GM19099 (cell line): ENCODE measurements around the gene ORC3.

Source experiments
- POLR2A ChIP-seq: IDR thresholded peaks from 3 replicates; pipeline ENCODE4 v1.6.1; 2011; ENCODE audit warnings: low read depth; ENCODE audit not compliant: insufficient read length; ENCODE audit errors: extremely low read depth

ORC3 gene

DNA sequence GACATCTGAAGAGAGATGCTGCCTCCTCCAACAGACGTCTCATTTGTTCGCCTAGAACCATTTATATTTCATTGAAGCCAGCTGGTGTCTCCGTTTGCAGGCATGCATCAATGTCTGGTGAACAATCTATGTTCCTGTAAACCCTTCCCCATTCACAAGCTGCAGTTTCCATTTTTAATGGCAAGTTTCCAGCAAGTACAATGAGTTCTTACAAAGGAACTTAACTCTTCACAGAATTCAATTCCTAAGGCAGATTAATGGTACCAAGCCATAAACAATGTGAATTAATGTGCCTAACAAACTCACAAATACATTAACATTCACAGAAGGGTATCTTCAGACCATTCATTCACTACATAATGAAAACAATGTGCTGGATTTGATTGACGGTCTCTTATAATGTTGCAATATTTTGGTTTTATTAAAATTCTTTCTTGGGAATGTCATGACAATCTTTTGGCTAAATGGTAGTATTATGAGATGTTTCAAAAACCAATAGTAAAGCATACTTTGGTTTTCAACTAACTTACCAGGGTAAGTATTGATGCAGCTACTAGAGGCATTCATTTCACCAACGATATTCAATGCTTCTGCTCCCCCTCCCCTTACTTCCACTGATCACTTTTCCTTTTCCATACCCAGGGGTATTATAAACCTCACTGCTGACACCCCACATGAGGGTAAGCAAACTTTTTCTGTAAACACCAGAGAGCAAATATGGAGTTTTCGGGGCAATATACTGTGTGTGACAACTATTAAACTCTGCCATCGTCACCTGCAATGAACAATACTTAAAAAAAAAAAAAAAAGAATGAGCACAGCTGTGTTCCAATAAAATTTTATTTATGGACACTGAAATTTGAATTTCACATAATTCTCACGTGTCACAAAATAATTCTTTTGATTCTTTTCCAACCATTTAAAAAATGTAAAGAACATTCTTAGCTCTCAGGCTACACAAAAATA is 107.9 kb downstream of the ORC3 start:
- no peak for TF ChIP-seq POLR2A

DNA sequence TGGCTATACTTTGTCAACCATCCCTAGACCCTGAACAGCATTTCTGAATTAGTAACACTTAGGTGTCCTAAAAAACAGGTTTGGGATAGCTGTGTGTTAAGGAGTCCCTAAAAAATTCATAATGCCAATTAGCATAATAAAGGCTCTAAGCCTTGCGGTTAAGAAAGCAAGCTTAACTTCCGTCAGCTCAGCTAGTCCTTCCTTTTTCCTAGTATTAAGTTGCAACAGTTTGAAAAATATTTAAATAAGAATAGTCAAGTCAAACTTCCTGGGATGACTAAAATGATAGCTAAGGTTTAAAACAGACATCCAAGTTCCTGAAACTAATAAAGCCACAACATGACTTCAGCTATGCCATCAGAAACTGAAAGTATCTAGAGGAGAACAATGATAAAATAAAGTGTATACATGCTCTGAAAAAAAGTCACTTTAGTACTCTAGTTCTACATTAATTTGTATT is 108.6 kb downstream of the ORC3 start:
- no peak for TF ChIP-seq POLR2A

DNA sequence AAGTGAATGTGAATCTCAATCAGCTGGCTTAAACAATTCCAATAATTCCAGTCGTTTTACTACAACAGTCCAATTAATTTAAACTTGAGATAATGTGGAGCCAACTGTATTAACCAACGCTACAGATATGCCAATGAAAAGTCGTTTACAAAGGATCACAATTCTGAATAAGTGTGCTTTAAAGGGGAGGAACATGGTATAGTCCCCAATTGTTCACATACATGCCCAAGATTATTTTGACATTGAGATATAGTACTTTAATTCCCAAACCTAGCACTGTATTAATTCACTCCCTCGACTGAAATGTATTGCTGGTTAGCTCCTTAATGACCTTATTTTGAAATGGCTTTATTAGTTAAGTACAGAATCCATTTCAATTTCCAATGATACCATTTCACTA is 109.6 kb downstream of the ORC3 start:
- TF ChIP-seq POLR2A, result no peak

DNA sequence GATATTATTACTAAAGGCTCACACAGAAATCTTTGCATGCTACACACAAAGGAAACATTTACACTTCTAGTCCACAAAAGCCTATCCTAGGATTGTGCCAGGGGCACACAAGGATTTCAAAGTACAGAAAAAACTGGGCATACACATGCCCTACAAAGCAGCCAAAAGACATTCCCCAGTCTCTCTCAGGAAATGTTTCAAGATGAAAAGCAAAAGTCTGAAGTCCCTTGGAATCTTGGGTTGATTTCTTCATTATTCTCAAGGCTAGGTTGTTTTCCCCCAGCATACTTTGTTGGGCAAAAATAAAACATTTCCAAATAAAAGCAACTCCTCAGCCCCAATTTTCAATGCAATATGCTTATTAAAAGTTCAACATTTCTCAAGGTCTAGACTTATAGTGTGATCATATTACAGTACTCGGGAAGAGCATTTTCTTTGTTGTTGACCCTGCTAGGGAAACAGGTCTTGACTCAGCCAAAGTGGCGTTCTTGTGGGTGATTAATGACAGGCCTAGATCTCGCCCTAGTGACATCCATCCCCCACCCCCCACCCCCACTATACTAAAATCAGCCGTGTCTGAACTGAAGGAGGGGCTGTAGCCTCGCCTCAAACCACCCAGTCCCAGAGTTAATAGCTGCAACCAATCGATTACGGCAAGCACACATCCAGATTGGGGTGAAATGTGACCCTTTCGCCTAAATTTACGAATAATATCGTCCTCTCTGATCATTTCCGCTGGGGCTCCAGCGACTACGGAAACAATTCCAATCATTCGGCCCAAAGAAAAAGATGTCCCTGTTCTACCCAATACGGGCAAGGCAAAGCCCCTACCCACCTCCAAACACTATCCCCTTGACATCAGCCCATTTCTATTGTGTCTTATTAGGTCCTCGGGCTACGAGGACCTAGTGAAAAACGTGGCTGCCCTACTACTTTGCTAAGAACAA is 110.7 kb downstream of the ORC3 start:
- TF ChIP-seq POLR2A, result peak; percentile 34

GRCh38 chr6:87701344-87701675 is 111.4 kb downstream of the ORC3 start:
- TF ChIP-seq POLR2A, result no peak

- TF ChIP-seq POLR2A, result peak; percentile 96
Measured at GRCh38 chr6:87701676-87702588, 112.0 kb downstream of the ORC3 start, which contains the start of gene AKIRIN2. AKIRIN2 (minus strand) TSS chr6:87702233; CDS start chr6:87701684, 549 bp downstream.

- TF ChIP-seq POLR2A, result no peak
Measured at GRCh38 chr6:87702589-87702945, 112.6 kb downstream of the ORC3 start.

- peak; percentile 31 for TF ChIP-seq POLR2A
Measured at GRCh38 chr6:87705070-87705691, 115.2 kb downstream of the ORC3 start.

- TF ChIP-seq POLR2A, result no peak
Measured at GRCh38 chr6:87706187-87706966, 116.4 kb downstream of the ORC3 start.

DNA sequence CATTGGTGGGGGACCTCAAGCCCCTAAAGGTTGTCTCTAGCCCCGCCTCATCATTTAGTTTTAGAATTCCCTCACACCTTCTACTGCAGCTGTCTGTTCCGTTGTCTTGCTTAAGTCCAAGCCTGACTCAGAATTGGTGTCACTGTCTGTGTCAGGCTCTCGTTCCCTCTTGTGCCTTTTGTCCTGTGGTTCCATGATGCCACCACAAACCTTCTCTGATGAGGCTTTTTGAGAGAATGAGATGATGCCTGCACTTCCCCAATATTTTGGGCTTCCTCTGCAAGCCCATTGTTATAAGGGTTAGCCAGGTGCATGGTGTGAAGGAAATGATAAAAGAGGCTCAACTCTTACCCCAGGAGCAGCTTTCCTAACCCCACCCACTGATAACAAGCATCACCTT is 120.2 kb downstream of the ORC3 start:
- no peak for TF ChIP-seq POLR2A

- TF ChIP-seq POLR2A, result no peak
Measured at GRCh38 chr6:87714093-87714842, 124.3 kb downstream of the ORC3 start.
